ENCODE data around the gene CD99. TPM values are rescaled to one million over a fixed set of nuclear protein-coding genes. Genes with fewer than 3 reads are reported as not detected.
"Not testable (repeated sequence)": the region's sequence is repeated elsewhere in the genome, so short reads cannot be mapped to it uniquely, and the experiment has no call there.

Gene CD99
- total RNA-seq, 3 donors from 2014 or later (not counting 1 experiment from before 2014, with no cell fraction given), result 312 to 340 (median 333) TPM

DNA sequence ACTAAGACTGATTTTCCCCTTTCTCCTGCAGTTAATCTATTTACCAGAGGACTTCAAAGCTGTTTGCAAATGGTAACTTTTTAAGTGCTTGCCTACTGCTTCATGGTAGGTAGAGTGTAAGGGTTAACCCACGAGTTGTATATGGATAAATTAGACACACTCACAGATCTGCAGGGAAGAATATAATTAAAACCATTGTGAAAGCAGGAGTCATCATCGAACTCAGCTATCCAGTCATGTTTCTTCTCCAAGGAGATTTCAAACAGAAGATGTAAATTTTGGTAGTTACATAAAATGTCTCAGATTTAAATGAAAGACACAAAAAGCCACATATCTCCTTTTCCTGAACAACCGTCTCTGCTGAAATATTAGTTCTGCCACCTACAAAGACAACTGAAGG, 60.2 kb downstream of the CD99 start:
- TF ChIP-seq, protein P1, sequence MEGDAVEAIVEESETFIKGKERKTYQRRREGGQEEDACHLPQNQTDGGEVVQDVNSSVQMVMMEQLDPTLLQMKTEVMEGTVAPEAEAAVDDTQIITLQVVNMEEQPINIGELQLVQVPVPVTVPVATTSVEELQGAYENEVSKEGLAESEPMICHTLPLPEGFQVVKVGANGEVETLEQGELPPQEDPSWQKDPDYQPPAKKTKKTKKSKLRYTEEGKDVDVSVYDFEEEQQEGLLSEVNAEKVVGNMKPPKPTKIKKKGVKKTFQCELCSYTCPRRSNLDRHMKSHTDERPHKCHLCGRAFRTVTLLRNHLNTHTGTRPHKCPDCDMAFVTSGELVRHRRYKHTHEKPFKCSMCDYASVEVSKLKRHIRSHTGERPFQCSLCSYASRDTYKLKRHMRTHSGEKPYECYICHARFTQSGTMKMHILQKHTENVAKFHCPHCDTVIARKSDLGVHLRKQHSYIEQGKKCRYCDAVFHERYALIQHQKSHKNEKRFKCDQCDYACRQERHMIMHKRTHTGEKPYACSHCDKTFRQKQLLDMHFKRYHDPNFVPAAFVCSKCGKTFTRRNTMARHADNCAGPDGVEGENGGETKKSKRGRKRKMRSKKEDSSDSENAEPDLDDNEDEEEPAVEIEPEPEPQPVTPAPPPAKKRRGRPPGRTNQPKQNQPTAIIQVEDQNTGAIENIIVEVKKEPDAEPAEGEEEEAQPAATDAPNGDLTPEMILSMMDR (IDR thresholded peaks at IDR 0.05), result no peak
- no peaks in the 10 kb centered on the region for H3K36me3 ChIP-seq (ENCODE audit: control insufficient read depth, insufficient read depth, low read length)
- ATAC-seq (no peak), DNase-seq (no peak)
- intact Hi-C loops (cut with micrococcal nuclease), result no loop called here
- no peak overlapping the region for H3K27ac ChIP-seq (ENCODE audit: low read length)
- no peak overlapping the region for H3K4me3 ChIP-seq (ENCODE audit: low read length)
- Mint-ChIP-seq H3K27ac (no peak overlapping the region), H3K36me3 (no peaks in the 10 kb centered on the region), H3K9me3 (no peaks in the 10 kb centered on the region), H3K4me3 (no peak overlapping the region), H3K4me1 (peaks cover 0 to 5% of the 10 kb centered on the region in 2 donors), H3K27me3 (ENCODE audit: low read depth in 2 of 2) (peaks cover 0 to 2% of the 10 kb centered on the region in 2 donors)
- no peaks in the 10 kb centered on the region for H3K27me3 ChIP-seq (ENCODE audit: control insufficient read depth, insufficient read depth, low read length)
- WGBS (ENCODE audit: insufficient coverage), result 90% methylated on average over 2 of the region's 3 CpGs
- no peaks in the 10 kb centered on the region for H3K9me3 ChIP-seq (ENCODE audit: control insufficient read depth, insufficient read depth, low read length)
- no peaks in the 10 kb centered on the region for H3K4me1 ChIP-seq (ENCODE audit: control insufficient read depth, insufficient read depth, low read length)

GRCh38 chrX:2751874-2752300, 60.8 kb downstream of the CD99 start, which contains the start of gene XG:
XG (plus strand) TSS chrX:2752040; CDS start chrX:2752275, 235 bp downstream.
- not testable (repeated sequence) for H3K9me3 ChIP-seq (ENCODE audit: control insufficient read depth, insufficient read depth, low read length)

GRCh38 chrX:2752441-2752840, 61.3 kb downstream of the CD99 start:
- H3K4me3 ChIP-seq (ENCODE audit: low read length); H3K9me3 Mint-ChIP-seq; H3K9me3 ChIP-seq (ENCODE audit: control insufficient read depth, insufficient read depth, low read length); intact Hi-C loops (cut with micrococcal nuclease); H3K27ac ChIP-seq (ENCODE audit: low read length); H3K36me3 ChIP-seq (ENCODE audit: control insufficient read depth, insufficient read depth, low read length); H3K36me3 Mint-ChIP-seq; H3K27me3 Mint-ChIP-seq (ENCODE audit: low read depth in 2 of 2); H3K27ac Mint-ChIP-seq; H3K4me1 ChIP-seq (ENCODE audit: control insufficient read depth, insufficient read depth, low read length); DNase-seq; ATAC-seq; H3K27me3 ChIP-seq (ENCODE audit: control insufficient read depth, insufficient read depth, low read length); H3K4me3 Mint-ChIP-seq: not testable (repeated sequence)
- WGBS (ENCODE audit: insufficient coverage), result 94% methylated on average over 5 of the region's 7 CpGs
- H3K4me1 Mint-ChIP-seq, result peaks cover 0 to 11% of the 10 kb centered on the region in 2 donors

More at GRCh38 chrX:2751874-2752300, 60.8 kb downstream of the CD99 start, which contains the start of gene XG:
- H3K36me3 ChIP-seq (ENCODE audit: control insufficient read depth, insufficient read depth, low read length); H3K36me3 Mint-ChIP-seq; H3K27ac Mint-ChIP-seq; intact Hi-C loops (cut with micrococcal nuclease); ATAC-seq; DNase-seq; H3K4me3 ChIP-seq (ENCODE audit: low read length); H3K9me3 Mint-ChIP-seq; H3K27ac ChIP-seq (ENCODE audit: low read length); H3K4me1 Mint-ChIP-seq; H3K4me1 ChIP-seq (ENCODE audit: control insufficient read depth, insufficient read depth, low read length); H3K27me3 ChIP-seq (ENCODE audit: control insufficient read depth, insufficient read depth, low read length); H3K4me3 Mint-ChIP-seq; H3K27me3 Mint-ChIP-seq (ENCODE audit: low read depth in 2 of 2): not testable (repeated sequence)
- WGBS (ENCODE audit: insufficient coverage), result 86% methylated on average over 11 of the region's 11 CpGs

GRCh38 chrX:2755163-2755715, 64.1 kb downstream of the CD99 start:
- WGBS (ENCODE audit: insufficient coverage), result 100% methylated on average over 3 of the region's 5 CpGs
- H3K36me3 Mint-ChIP-seq; H3K4me3 Mint-ChIP-seq; H3K9me3 Mint-ChIP-seq; H3K27ac Mint-ChIP-seq; H3K27me3 ChIP-seq (ENCODE audit: control insufficient read depth, insufficient read depth, low read length); H3K4me1 Mint-ChIP-seq; H3K9me3 ChIP-seq (ENCODE audit: control insufficient read depth, insufficient read depth, low read length); ATAC-seq; H3K36me3 ChIP-seq (ENCODE audit: control insufficient read depth, insufficient read depth, low read length); H3K4me1 ChIP-seq (ENCODE audit: control insufficient read depth, insufficient read depth, low read length); H3K4me3 ChIP-seq (ENCODE audit: low read length); H3K27ac ChIP-seq (ENCODE audit: low read length); intact Hi-C loops (cut with micrococcal nuclease); DNase-seq: not testable (repeated sequence)
- H3K27me3 Mint-ChIP-seq (ENCODE audit: low read depth in 2 of 2), result peaks cover 2 to 10% of the 10 kb centered on the region in 2 donors

GRCh38 chrX:2756548-2756947, 65.5 kb downstream of the CD99 start:
- Histone ChIP-seq H3K4me1 (ENCODE audit: control insufficient read depth, insufficient read depth, low read length) (no peaks in the 10 kb centered on the region), H3K36me3 (ENCODE audit: control insufficient read depth, insufficient read depth, low read length) (no peaks in the 10 kb centered on the region), H3K27me3 (ENCODE audit: control insufficient read depth, insufficient read depth, low read length) (no peaks in the 10 kb centered on the region), H3K4me3 (ENCODE audit: low read length) (no peak overlapping the region), H3K27ac (ENCODE audit: low read length) (no peak overlapping the region), H3K9me3 (ENCODE audit: control insufficient read depth, insufficient read depth, low read length) (no peaks in the 10 kb centered on the region)
- intact Hi-C loops (cut with micrococcal nuclease), result no loop called here
- ATAC-seq (no peak), DNase-seq (no peak)
- H3K9me3 Mint-ChIP-seq, result no peaks in the 10 kb centered on the region
- no peaks in the 10 kb centered on the region for H3K36me3 Mint-ChIP-seq
- peaks cover 0 to 6% of the 10 kb centered on the region in 2 donors for H3K4me1 Mint-ChIP-seq
- TF ChIP-seq, protein P1 (IDR thresholded peaks at IDR 0.05), result no peak
- H3K27me3 Mint-ChIP-seq (ENCODE audit: low read depth in 2 of 2), result peaks cover 2 to 10% of the 10 kb centered on the region in 2 donors
- H3K27ac Mint-ChIP-seq, result no peak overlapping the region
- no peak overlapping the region for H3K4me3 Mint-ChIP-seq
- WGBS (ENCODE audit: insufficient coverage), result 68% methylated on average over 9 of the region's 10 CpGs

Measured in natural killer cell (primary cell).